ENCODE data around the gene PCBP3.

Gene PCBP3

DNA sequence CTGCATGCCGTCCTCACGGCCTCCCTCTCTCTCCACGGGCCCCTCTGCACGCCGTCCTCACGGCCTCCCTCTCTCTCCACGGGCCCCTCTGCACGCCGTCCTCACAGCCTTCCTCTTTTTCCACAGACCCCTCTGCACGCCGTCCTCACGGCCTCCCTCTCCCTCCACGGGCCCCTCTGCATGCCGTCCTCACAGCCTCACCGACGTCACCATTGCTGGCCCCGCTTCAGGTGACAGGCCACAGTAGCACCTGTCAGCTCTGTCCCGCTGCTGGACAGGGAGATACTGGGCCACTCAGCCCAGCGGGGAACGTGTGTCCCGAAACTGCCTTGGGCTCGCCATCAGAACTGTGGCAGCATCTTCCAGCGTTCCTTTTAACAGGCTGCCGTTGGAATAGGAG is 255.3 kb downstream of the PCBP3 start:
- H3K79me2 ChIP-seq (ENCODE audit: insufficient read depth, low read length): no peaks in the 10 kb centered on the region
- no peaks in the 10 kb centered on the region for H3K9me3 ChIP-seq (ENCODE audit: insufficient read depth, low read length)
- H3K27ac ChIP-seq (ENCODE audit: low read depth, low read length): no peak overlapping the region
- H3K27me3 ChIP-seq (ENCODE audit: low read length): no peaks in the 10 kb centered on the region
- no peak overlapping the region for H2AFZ ChIP-seq (ENCODE audit: low read depth, low read length, severe bottlenecking)
- H3K9me2 ChIP-seq (replicated peaks; ENCODE audit: insufficient read depth, low read length): no peaks in the 10 kb centered on the region
- no peak overlapping the region for H3K9ac ChIP-seq (ENCODE audit: low read length)
- H3K4me3 ChIP-seq (ENCODE audit: insufficient read depth, low read length, poor library complexity, severe bottlenecking): no peak overlapping the region
- H3K4me2 ChIP-seq (ENCODE audit: low read depth, low read length, poor library complexity, severe bottlenecking): no peak overlapping the region
- no peaks in the 10 kb centered on the region for H4K20me1 ChIP-seq (ENCODE audit: low read depth, low read length)
- TF ChIP-seq EZH2phosphoT487 (conservative IDR thresholded peaks at IDR 0.05; ENCODE audit: low read length): no peak
- TF ChIP-seq CTCF (IDR thresholded peaks at IDR 0.05; ENCODE audit: insufficient read depth, low read length, poor library complexity, severe bottlenecking): no peak
- H3K36me3 ChIP-seq (ENCODE audit: low read length): no peaks in the 10 kb centered on the region
- no peaks in the 10 kb centered on the region for H3F3A ChIP-seq (ENCODE audit: insufficient read depth)

- TF ChIP-seq CTCF (IDR thresholded peaks at IDR 0.05; ENCODE audit: insufficient read depth, low read length, poor library complexity, severe bottlenecking) (no peak), EZH2phosphoT487 (conservative IDR thresholded peaks at IDR 0.05; ENCODE audit: low read length) (no peak)
Measured at GRCh38 chr21:45899317-45900033, 255.9 kb downstream of the PCBP3 start.

GRCh38 chr21:45900034-45900868 is 256.7 kb downstream of the PCBP3 start:
- Histone ChIP-seq H3K9me2 (replicated peaks; ENCODE audit: insufficient read depth, low read length) (no peaks in the 10 kb centered on the region), H3K4me3 (ENCODE audit: insufficient read depth, low read length, poor library complexity, severe bottlenecking) (no peak overlapping the region), H3K36me3 (ENCODE audit: low read length) (no peaks in the 10 kb centered on the region), H3K9me3 (ENCODE audit: insufficient read depth, low read length) (no peaks in the 10 kb centered on the region), H2AFZ (ENCODE audit: low read depth, low read length, severe bottlenecking) (no peak overlapping the region), H3F3A (ENCODE audit: insufficient read depth) (no peaks in the 10 kb centered on the region), H3K27ac (ENCODE audit: low read depth, low read length) (no peak overlapping the region), H3K27me3 (ENCODE audit: low read length) (no peaks in the 10 kb centered on the region), H3K9ac (ENCODE audit: low read length) (no peak overlapping the region), H3K79me2 (ENCODE audit: insufficient read depth, low read length) (no peaks in the 10 kb centered on the region), H4K20me1 (ENCODE audit: low read depth, low read length) (no peaks in the 10 kb centered on the region), H3K4me2 (ENCODE audit: low read depth, low read length, poor library complexity, severe bottlenecking) (no peak overlapping the region)
- no peak for TF ChIP-seq CTCF (IDR thresholded peaks at IDR 0.05; ENCODE audit: insufficient read depth, low read length, poor library complexity, severe bottlenecking)
- TF ChIP-seq EZH2phosphoT487 (conservative IDR thresholded peaks at IDR 0.05; ENCODE audit: low read length): no peak

More at GRCh38 chr21:45899317-45900033, 255.9 kb downstream of the PCBP3 start:
- no peaks in the 10 kb centered on the region for H4K20me1 ChIP-seq (ENCODE audit: low read depth, low read length)
- H3K36me3 ChIP-seq (ENCODE audit: low read length): no peaks in the 10 kb centered on the region
- H3F3A ChIP-seq (ENCODE audit: insufficient read depth): no peaks in the 10 kb centered on the region
- H3K9me3 ChIP-seq (ENCODE audit: insufficient read depth, low read length): no peaks in the 10 kb centered on the region
- no peaks in the 10 kb centered on the region for H3K27me3 ChIP-seq (ENCODE audit: low read length)
- no peak overlapping the region for H3K27ac ChIP-seq (ENCODE audit: low read depth, low read length)
- H3K9me2 ChIP-seq (replicated peaks; ENCODE audit: insufficient read depth, low read length): no peaks in the 10 kb centered on the region
- H3K4me3 ChIP-seq (ENCODE audit: insufficient read depth, low read length, poor library complexity, severe bottlenecking): no peak overlapping the region
- no peak overlapping the region for H3K4me2 ChIP-seq (ENCODE audit: low read depth, low read length, poor library complexity, severe bottlenecking)
- H3K9ac ChIP-seq (ENCODE audit: low read length): no peak overlapping the region
- H3K79me2 ChIP-seq (ENCODE audit: insufficient read depth, low read length): no peaks in the 10 kb centered on the region
- no peak overlapping the region for H2AFZ ChIP-seq (ENCODE audit: low read depth, low read length, severe bottlenecking)

Measured in SU-DHL-6 (cell line).